K562 (cell line): ENCODE data around the gene GPR32. TPM values are rescaled to one million over a fixed set of nuclear protein-coding genes. Genes with fewer than 3 reads are reported as not detected.

ENCODE experiments used
- ATAC-seq: fragments of 200-7000 bp; cut with Tn5 transposase; 3 replicates; pipeline ENCODE4 v1.9.1; 2020; ENCODE audit warnings: moderate library complexity
- BruUV-seq: library from RNA; stranded (reverse); fragments of 400-500 nt; replicated peaks from 2 replicates; lab custom pipeline; 2021; lab: Mats Ljungman, UMichigan
- CTCF ChIA-PET: fragments of 300-600 bp; formaldehyde crosslinking; extraction: SDS; loops from one replicate; lab custom pipeline; 2021; ENCODE audit warnings: low intra/inter-chr PET ratio; lab: Yijun Ruan, JAX
- POLR2A ChIA-PET: fragments of 300-600, 350-650 bp; sonication (Branson Sonifier 250); formaldehyde crosslinking; extraction: SDS; loops from one replicate; lab custom pipeline; 2021; ENCODE audit warnings: antibody characterized with exemption, inconsistent platforms; lab: Yijun Ruan, JAX
- DNase-seq, 4 experiments: peaks; one replicate each; pipeline versions ENCODE4 v3.0.0 to v3.0.0-alpha.2; 2011 to 2018; ENCODE audit warnings: low spot score in 3 of 4, mixed read lengths in 3 of 4; ENCODE audit errors: extremely low read depth in 1 of 4
- FAIRE-seq: peaks from 2 replicates; lab custom pipeline; 2011; peaks lifted over from hg19 to GRCh38; lab: Jason Lieb, UNC
- H2AFZ ChIP-seq: 2 replicates; pipeline ENCODE4 v1.6.0; 2011; ENCODE audit warnings: low read depth, low read length, control low read depth, inconsistent platforms
- H3K27ac ChIP-seq: fragments of 200-600 bp; 3 replicates; pipeline ENCODE4 v1.8.0; 2011; ENCODE audit warnings: low read depth, mild to moderate bottlenecking, control low read depth, inconsistent platforms, low read length, moderate library complexity, mixed read lengths; ENCODE audit errors: extremely low read depth
- H3K27me3 ChIP-seq, 2 experiments: fragments of 300-600 bp in 1 of 2; 2 replicates in 1 of 2; 3 replicates in 1 of 2; pipeline versions ENCODE4 v1.6.0 to v1.8.0; 2011; ENCODE audit warnings: inconsistent platforms in 2 of 2, low read length in 2 of 2, mild to moderate bottlenecking in 1 of 2, mixed read lengths in 1 of 2, moderate library complexity in 1 of 2; ENCODE audit not compliant: control insufficient read depth in 2 of 2, insufficient read depth in 2 of 2
- H3K36me3 ChIP-seq: fragments of 300-600 bp; 3 replicates; pipeline ENCODE4 v1.8.0; 2011; ENCODE audit warnings: mild to moderate bottlenecking, low read length, inconsistent platforms; ENCODE audit not compliant: control insufficient read depth, insufficient read depth
- H3K4me1 ChIP-seq, 2 experiments: fragments of 200-600 bp in 1 of 2; replicated peaks in 1 of 2; 2 replicates in 1 of 2; 3 replicates in 1 of 2; pipeline versions ENCODE4 v1.5.1 to v1.8.0; 2011; ENCODE audit warnings: inconsistent platforms in 2 of 2, low read length in 2 of 2, mild to moderate bottlenecking in 1 of 2, mixed read lengths in 1 of 2, moderate library complexity in 1 of 2; ENCODE audit not compliant: control insufficient read depth in 2 of 2, insufficient read depth in 2 of 2
- H3K4me2 ChIP-seq: 2 replicates; pipeline ENCODE4 v1.6.1; 2011; ENCODE audit warnings: low read length, control low read depth, inconsistent platforms, mixed read lengths; ENCODE audit not compliant: insufficient read depth
- H3K4me3 ChIP-seq: fragments of 200-600 bp; sonication (generic), shearing (Covaris generic); 2 replicates; pipeline ENCODE4 v1.5.1; 2016; ENCODE audit warnings: control low read depth, inconsistent platforms
- H3K79me2 ChIP-seq: fragments of 200-600 bp; 3 replicates; pipeline ENCODE4 v1.8.0; 2011; ENCODE audit warnings: low read length, inconsistent platforms; ENCODE audit not compliant: control insufficient read depth, insufficient read depth
- H3K9ac ChIP-seq, 2 experiments: 2 replicates each; pipeline versions ENCODE4 v1.6.0 to v1.6.1; 2011; ENCODE audit warnings: low read depth in 2 of 2, low read length in 2 of 2, control low read depth in 1 of 2, inconsistent platforms in 1 of 2, mild to moderate bottlenecking in 1 of 2, mixed read lengths in 1 of 2; ENCODE audit not compliant: insufficient read depth in 1 of 2
- H3K9me1 ChIP-seq: one replicate; pipeline ENCODE4 v1.6.0; 2011; ENCODE audit warnings: inconsistent platforms, mild to moderate bottlenecking, low read length, moderate library complexity; ENCODE audit not compliant: control insufficient read depth, insufficient read depth
- H3K9me3 ChIP-seq: replicated peaks from 2 replicates; pipeline ENCODE4 v1.5.1; 2011; ENCODE audit warnings: low read depth, low read length, inconsistent platforms; ENCODE audit not compliant: control insufficient read depth, insufficient read depth
- H4K20me1 ChIP-seq: replicated peaks from 2 replicates; pipeline ENCODE4 v1.6.1; 2011; ENCODE audit warnings: low read length, inconsistent platforms, mixed read lengths; ENCODE audit not compliant: control insufficient read depth, insufficient read depth
- ADNP ChIP-seq: fragments of 200-800 bp; sonication (Bioruptor generic); IDR thresholded peaks from 2 replicates; pipeline ENCODE4 v1.6.1; 2016; ENCODE audit warnings: missing genetic modification characterization, missing compliant biosample characterization
- CEBPB ChIP-seq: fragments of 450-650 bp; IDR thresholded peaks from 2 replicates; pipeline ENCODE4 v1.6.1; 2016; ENCODE audit warnings: missing genetic modification characterization, missing compliant biosample characterization
- ETV1 ChIP-seq: fragments of 450-650 bp; conservative IDR thresholded peaks from 2 replicates; pipeline ENCODE4 v1.6.1; 2016; ENCODE audit warnings: missing genetic modification characterization, control low read depth, low read depth, missing compliant biosample characterization
- GABPA ChIP-seq: fragments of 200-800 bp; sonication (Bioruptor generic); conservative IDR thresholded peaks from 2 replicates; pipeline ENCODE4 v1.6.1; 2016; ENCODE audit warnings: low read depth, missing genetic modification characterization, missing compliant biosample characterization
- GTF2A2 ChIP-seq: IDR thresholded peaks from 2 replicates; pipeline ENCODE4 v1.6.1; 2016; ENCODE audit warnings: mild to moderate bottlenecking, missing genetic modification characterization, missing compliant biosample characterization
- JUNB ChIP-seq: fragments of 450-650 bp; formaldehyde crosslinking; conservative IDR thresholded peaks from 2 replicates; pipeline ENCODE4 v1.4.0; 2020; ENCODE audit warnings: mild to moderate bottlenecking
- MEIS2 ChIP-seq: fragments of 450-650 bp; IDR thresholded peaks from 2 replicates; pipeline ENCODE4 v1.6.1; 2014; ENCODE audit warnings: mild to moderate bottlenecking; ENCODE audit not compliant: partially characterized antibody
- PHF21A ChIP-seq: fragments of 450-650 bp; IDR thresholded peaks from 2 replicates; pipeline ENCODE4 v1.6.1; 2017; ENCODE audit warnings: low read depth, borderline replicate concordance
- RFX7 ChIP-seq: fragments of 250-450 bp; sonication (Bioruptor Pico); IDR thresholded peaks from 2 replicates; pipeline ENCODE4 v1.5.1; 2021; ENCODE audit warnings: mild to moderate bottlenecking
- ZBTB8A ChIP-seq: fragments of 450-650 bp; IDR thresholded peaks from 2 replicates; pipeline ENCODE4 v1.6.1; 2018; ENCODE audit warnings: mild to moderate bottlenecking, moderate library complexity; ENCODE audit not compliant: partially characterized antibody
- ZNF134 ChIP-seq: fragments of 250-450 bp; sonication (Bioruptor Pico); conservative IDR thresholded peaks from 2 replicates; pipeline ENCODE4 v1.4.0; 2020
- WGBS: fragments of 100-300 bp; shearing (Covaris generic); methylation state at CpG from one replicate; pipeline ENCODE4 v1.1.6; 2016; ENCODE audit warnings: low coverage, mixed read lengths; ENCODE audit not compliant: insufficient coverage; ENCODE audit errors: missing lambda C conversion rate; 5-methylcytosine and 5-hydroxymethylcytosine counted together
- in situ Hi-C: fragments of 300-500 bp; cut with MboI; formaldehyde crosslinking; loops from 4 replicates; pipeline ENCODE4 v1.15.0; 2018; ENCODE audit warnings: inconsistent platforms, mixed read lengths
- intact Hi-C: fragments of 100-400 bp; cut with micrococcal nuclease; formaldehyde crosslinking; loops from 2 replicates; pipeline ENCODE4 v1.14.2; 2022
- polyA plus RNA-seq, 8 experiments: library from polyadenylated mRNA; depleted of rRNA in 4 of 8; stranded (reverse) in 5 of 8; unstranded in 3 of 8; fragments of >200 nt; fragmentation: Nextera tagmentation in 2 of 8; fragmentation: Illumina TruSeq in 1 of 8; extraction: Ambion mirVana in 2 of 8; extraction: Trizol in 1 of 8; gene quantifications; 2 replicates each; pipeline versions ENCODE4 v1.2.1 to v1.2.3, GENCODE V29; 2011 to 2014; ENCODE audit warnings: inconsistent platforms in 1 of 8, missing spikeins in 1 of 8
- total RNA-seq, 7 experiments: library from RNA; depleted of rRNA in 6 of 7; stranded (reverse); fragments of >200 nt in 6 of 7; fragmentation: Illumina TruSeq in 2 of 7; extraction: Trizol in 2 of 7; gene quantifications; 2 replicates each; pipeline versions ENCODE4 v1.2.1 to v1.2.3, GENCODE V29; 2011 to 2021; ENCODE audit warnings: low replicate concordance in 1 of 7
- TF ChIP-seq, protein P1 (sequence below): sonication (generic); formaldehyde crosslinking; IDR thresholded peaks from 2 replicates; pipeline ENCODE4 v1.8.0; 2022; ENCODE audit warnings: missing genetic modification reagents, mild to moderate bottlenecking, borderline replicate concordance
- TF ChIP-seq, protein P2 (sequence below): fragments of 250-450 bp; sonication (Bioruptor Pico); IDR thresholded peaks from 2 replicates; pipeline ENCODE4 v1.8.0; 2022; ENCODE audit warnings: moderate library complexity, mild to moderate bottlenecking, inconsistent platforms
- TF ChIP-seq, protein P3 (sequence below): fragments of 250-450 bp; sonication (Bioruptor Pico); IDR thresholded peaks from 2 replicates; pipeline ENCODE4 v1.8.0; 2021; ENCODE audit warnings: moderate library complexity, mild to moderate bottlenecking, inconsistent platforms
- TF ChIP-seq, protein P4 (sequence below), 2 experiments: fragments of 450-650 bp; IDR thresholded peaks; 2 replicates each; pipeline ENCODE4 v1.6.1; 2018; ENCODE audit warnings: mild to moderate bottlenecking in 2 of 2, low read depth in 1 of 2; ENCODE audit not compliant: partially characterized antibody in 2 of 2

Gene GPR32
- total and polyA plus RNA-seq, 9 of the 15 experiments (the other 6 are each of a cell fraction or from before 2014, with no cell fraction given): not detected

DNA sequence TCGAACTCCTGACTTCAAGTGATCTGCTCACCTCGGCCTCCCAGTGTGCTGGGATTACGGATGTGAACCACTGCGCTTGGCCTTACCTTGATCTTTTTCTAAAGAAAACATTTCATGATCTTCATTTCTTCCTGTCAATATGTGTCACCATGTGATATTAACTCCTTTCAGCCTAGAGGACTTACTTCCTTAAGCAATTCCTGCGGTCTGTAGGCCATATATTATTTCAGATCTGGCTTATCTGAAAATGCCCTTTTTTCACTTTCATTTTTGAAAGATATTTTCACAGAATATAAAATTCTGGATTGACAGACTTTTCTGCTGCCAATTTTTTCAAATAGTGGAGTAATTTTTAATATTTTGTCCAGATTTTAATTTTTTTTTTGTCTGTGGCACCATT is 2.0 kb upstream of the GPR32 start (continued):
- TF ChIP-seq GABPA (tag): 0 out of 2 replicates have a peak, but pooled peaks have one; percentile 13
- peak; percentile 14; the same call in 1 of the 2 replicates for TF ChIP-seq CEBPB (tag)
- peak; percentile 90 for TF ChIP-seq MEIS2
- no peak for TF ChIP-seq JUNB (CRISPR knock-in tag)
- no peak for TF ChIP-seq GTF2A2 (tag)
- TF ChIP-seq, protein P1, sequence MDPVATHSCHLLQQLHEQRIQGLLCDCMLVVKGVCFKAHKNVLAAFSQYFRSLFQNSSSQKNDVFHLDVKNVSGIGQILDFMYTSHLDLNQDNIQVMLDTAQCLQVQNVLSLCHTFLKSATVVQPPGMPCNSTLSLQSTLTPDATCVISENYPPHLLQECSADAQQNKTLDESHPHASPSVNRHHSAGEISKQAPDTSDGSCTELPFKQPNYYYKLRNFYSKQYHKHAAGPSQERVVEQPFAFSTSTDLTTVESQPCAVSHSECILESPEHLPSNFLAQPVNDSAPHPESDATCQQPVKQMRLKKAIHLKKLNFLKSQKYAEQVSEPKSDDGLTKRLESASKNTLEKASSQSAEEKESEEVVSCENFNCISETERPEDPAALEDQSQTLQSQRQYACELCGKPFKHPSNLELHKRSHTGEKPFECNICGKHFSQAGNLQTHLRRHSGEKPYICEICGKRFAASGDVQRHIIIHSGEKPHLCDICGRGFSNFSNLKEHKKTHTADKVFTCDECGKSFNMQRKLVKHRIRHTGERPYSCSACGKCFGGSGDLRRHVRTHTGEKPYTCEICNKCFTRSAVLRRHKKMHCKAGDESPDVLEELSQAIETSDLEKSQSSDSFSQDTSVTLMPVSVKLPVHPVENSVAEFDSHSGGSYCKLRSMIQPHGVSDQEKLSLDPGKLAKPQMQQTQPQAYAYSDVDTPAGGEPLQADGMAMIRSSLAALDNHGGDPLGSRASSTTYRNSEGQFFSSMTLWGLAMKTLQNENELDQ (CRISPR knock-in tag): no peak
- TF ChIP-seq ADNP (tag): 0 out of 2 replicates have a peak, but pooled peaks have one; percentile 10
- TF ChIP-seq ETV1 (tag): 0 out of 2 replicates have a peak, but pooled peaks have one; percentile 40
- TF ChIP-seq, all 486 proteins: peak for 8

DNA sequence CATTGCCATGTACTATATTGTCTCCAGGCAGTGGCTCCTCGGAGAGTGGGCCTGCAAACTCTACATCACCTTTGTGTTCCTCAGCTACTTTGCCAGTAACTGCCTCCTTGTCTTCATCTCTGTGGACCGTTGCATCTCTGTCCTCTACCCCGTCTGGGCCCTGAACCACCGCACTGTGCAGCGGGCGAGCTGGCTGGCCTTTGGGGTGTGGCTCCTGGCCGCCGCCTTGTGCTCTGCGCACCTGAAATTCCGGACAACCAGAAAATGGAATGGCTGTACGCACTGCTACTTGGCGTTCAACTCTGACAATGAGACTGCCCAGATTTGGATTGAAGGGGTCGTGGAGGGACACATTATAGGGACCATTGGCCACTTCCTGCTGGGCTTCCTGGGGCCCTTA is 624 bp downstream of the GPR32 start:
- no peak overlapping the region for H3K27ac ChIP-seq
- no peaks in the 10 kb centered on the region for H3K27me3 ChIP-seq
- H3K79me2 ChIP-seq: no peaks in the 10 kb centered on the region
- FAIRE-seq (no peak), DNase-seq (no peak), ATAC-seq (no peak)
- ChIA-PET POLR2A (interaction anchor here (0.9 kb wide), 1 partner anchor 20 kb away, joined by 3 read pairs; the partner anchor contains the start of gene ACP4), CTCF (no interaction called here)
- H3K36me3 ChIP-seq: no peaks in the 10 kb centered on the region
- BruUV-seq: no TSS peak
- no peaks in the 10 kb centered on the region for H4K20me1 ChIP-seq
- no peak overlapping the region for H2AFZ ChIP-seq
- H3K9ac ChIP-seq: no peak overlapping the region
- in situ Hi-C loops (no loop called here), intact Hi-C loops (no loop called here)
- no peak overlapping the region for H3K4me3 ChIP-seq
- no peaks in the 10 kb centered on the region for H3K9me1 ChIP-seq
- no peaks in the 10 kb centered on the region for H3K9me3 ChIP-seq
- peaks cover 20 to 22% of the 10 kb centered on the region in 2 experiments for H3K4me1 ChIP-seq
- WGBS: 65% methylated on average over 13 of the region's 13 CpGs
- H3K4me2 ChIP-seq: no peak overlapping the region
- TF ChIP-seq, protein P2, sequence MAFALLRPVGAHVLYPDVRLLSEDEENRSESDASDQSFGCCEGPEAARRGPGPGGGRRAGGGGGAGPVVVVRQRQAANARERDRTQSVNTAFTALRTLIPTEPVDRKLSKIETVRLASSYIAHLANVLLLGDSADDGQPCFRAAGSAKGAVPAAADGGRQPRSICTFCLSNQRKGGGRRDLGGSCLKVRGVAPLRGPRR (CRISPR knock-in tag): no peak
- TF ChIP-seq ZBTB8A (no peak), RFX7 (CRISPR knock-in tag) (no peak), ADNP (tag) (no peak), PHF21A (no peak), ZNF134 (CRISPR knock-in tag) (no peak)
- TF ChIP-seq, protein P3, sequence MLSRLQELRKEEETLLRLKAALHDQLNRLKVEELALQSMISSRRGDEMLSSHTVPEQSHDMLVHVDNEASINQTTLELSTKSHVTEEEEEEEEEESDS (CRISPR knock-in tag): no peak
- TF ChIP-seq, protein P4, sequence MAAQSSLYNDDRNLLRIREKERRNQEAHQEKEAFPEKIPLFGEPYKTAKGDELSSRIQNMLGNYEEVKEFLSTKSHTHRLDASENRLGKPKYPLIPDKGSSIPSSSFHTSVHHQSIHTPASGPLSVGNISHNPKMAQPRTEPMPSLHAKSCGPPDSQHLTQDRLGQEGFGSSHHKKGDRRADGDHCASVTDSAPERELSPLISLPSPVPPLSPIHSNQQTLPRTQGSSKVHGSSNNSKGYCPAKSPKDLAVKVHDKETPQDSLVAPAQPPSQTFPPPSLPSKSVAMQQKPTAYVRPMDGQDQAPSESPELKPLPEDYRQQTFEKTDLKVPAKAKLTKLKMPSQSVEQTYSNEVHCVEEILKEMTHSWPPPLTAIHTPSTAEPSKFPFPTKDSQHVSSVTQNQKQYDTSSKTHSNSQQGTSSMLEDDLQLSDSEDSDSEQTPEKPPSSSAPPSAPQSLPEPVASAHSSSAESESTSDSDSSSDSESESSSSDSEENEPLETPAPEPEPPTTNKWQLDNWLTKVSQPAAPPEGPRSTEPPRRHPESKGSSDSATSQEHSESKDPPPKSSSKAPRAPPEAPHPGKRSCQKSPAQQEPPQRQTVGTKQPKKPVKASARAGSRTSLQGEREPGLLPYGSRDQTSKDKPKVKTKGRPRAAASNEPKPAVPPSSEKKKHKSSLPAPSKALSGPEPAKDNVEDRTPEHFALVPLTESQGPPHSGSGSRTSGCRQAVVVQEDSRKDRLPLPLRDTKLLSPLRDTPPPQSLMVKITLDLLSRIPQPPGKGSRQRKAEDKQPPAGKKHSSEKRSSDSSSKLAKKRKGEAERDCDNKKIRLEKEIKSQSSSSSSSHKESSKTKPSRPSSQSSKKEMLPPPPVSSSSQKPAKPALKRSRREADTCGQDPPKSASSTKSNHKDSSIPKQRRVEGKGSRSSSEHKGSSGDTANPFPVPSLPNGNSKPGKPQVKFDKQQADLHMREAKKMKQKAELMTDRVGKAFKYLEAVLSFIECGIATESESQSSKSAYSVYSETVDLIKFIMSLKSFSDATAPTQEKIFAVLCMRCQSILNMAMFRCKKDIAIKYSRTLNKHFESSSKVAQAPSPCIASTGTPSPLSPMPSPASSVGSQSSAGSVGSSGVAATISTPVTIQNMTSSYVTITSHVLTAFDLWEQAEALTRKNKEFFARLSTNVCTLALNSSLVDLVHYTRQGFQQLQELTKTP (IDR thresholded peaks at IDR 0.05; ENCODE audit: low read depth in 1 of 2, partially characterized antibody in 2 of 2): no peak
